OCI-LY1 (cell line): ENCODE data around the gene ACER3.

ENCODE experiments used
- H2AFZ ChIP-seq: fragments of 200-600 bp; sonication (generic), shearing (Covaris generic); 2 replicates; pipeline ENCODE4 v1.6.0; 2014; ENCODE audit warnings: antibody characterized with exemption, mild to moderate bottlenecking, low read length
- H3F3A ChIP-seq: fragments of 200-600 bp; sonication (generic), shearing (Covaris generic); 2 replicates; pipeline ENCODE4 v1.6.0; 2014; ENCODE audit warnings: mild to moderate bottlenecking, antibody characterized with exemption, low read length, moderate library complexity; ENCODE audit not compliant: insufficient read depth
- H3K27ac ChIP-seq: fragments of 200-600 bp; sonication (generic); 2 replicates; pipeline ENCODE4 v1.5.1; 2014; ENCODE audit warnings: low read length, mixed run types, mild to moderate bottlenecking, low read depth; ENCODE audit not compliant: poor library complexity, severe bottlenecking
- H3K27me3 ChIP-seq: fragments of 200-600 bp; sonication (generic); 2 replicates; pipeline ENCODE4 v1.6.0; 2014; ENCODE audit warnings: antibody characterized with exemption, mild to moderate bottlenecking, low read length, moderate library complexity; ENCODE audit not compliant: insufficient read depth
- H3K36me3 ChIP-seq: fragments of 200-600 bp; sonication (generic); 2 replicates; pipeline ENCODE4 v1.6.1; 2014; ENCODE audit warnings: mild to moderate bottlenecking, antibody characterized with exemption, low read length, moderate library complexity, mixed read lengths; ENCODE audit not compliant: insufficient read depth
- H3K4me1 ChIP-seq: fragments of 200-600 bp; sonication (generic); 2 replicates; pipeline ENCODE4 v1.5.1; 2014; ENCODE audit warnings: mild to moderate bottlenecking, low read length, moderate library complexity; ENCODE audit not compliant: insufficient read depth, severe bottlenecking
- H3K4me2 ChIP-seq: fragments of 200-600 bp; sonication (generic), shearing (Covaris generic); 2 replicates; pipeline ENCODE4 v1.6.1; 2014; ENCODE audit warnings: low read length
- H3K4me3 ChIP-seq: fragments of 200-600 bp; sonication (generic); 2 replicates; pipeline ENCODE4 v1.5.1; 2014; ENCODE audit warnings: low read length, low read depth, mild to moderate bottlenecking, mixed read lengths; ENCODE audit not compliant: poor library complexity, severe bottlenecking
- H3K79me2 ChIP-seq: fragments of 200-600 bp; shearing (Covaris generic); 2 replicates; pipeline ENCODE4 v1.6.1; 2016; ENCODE audit warnings: mixed run types, low read length, mixed read lengths; ENCODE audit not compliant: insufficient read depth
- H3K9ac ChIP-seq: fragments of 200-600 bp; sonication (generic), shearing (Covaris generic); 2 replicates; pipeline ENCODE4 v1.6.1; 2014; ENCODE audit warnings: mild to moderate bottlenecking, low read length, mixed read lengths
- H3K9me2 ChIP-seq: fragments of 200-600 bp; sonication (generic), shearing (Covaris generic); 2 replicates; pipeline ENCODE4 v1.6.1; 2014; ENCODE audit warnings: low read depth, mild to moderate bottlenecking, low read length, mixed read lengths
- H3K9me3 ChIP-seq: fragments of 200-600 bp; shearing (Covaris generic); 2 replicates; pipeline ENCODE4 v1.6.1; 2014; ENCODE audit warnings: low read length, mixed read lengths
- H4K20me1 ChIP-seq: fragments of 200-600 bp; sonication (generic), shearing (Covaris generic); 2 replicates; pipeline ENCODE4 v1.6.0; 2016; ENCODE audit warnings: mild to moderate bottlenecking, low read length; ENCODE audit not compliant: insufficient read depth
- CTCF ChIP-seq: fragments of 200-600 bp; sonication (generic), shearing (Covaris generic); IDR thresholded peaks from 2 replicates; pipeline ENCODE4 v1.5.1; 2017; ENCODE audit warnings: mild to moderate bottlenecking, antibody characterized with exemption, low read length, moderate library complexity, mixed read lengths
- EZH2 ChIP-seq: fragments of 200-600 bp; sonication (generic), shearing (Covaris generic); IDR thresholded peaks from 2 replicates; pipeline ENCODE4 v1.8.0; 2017; ENCODE audit warnings: borderline replicate concordance, mixed run types, mild to moderate bottlenecking, antibody characterized with exemption, low read length, moderate library complexity, mixed read lengths

ACER3 gene

GRCh38 chr11:76863196-76863777, 2.6 kb downstream of the ACER3 start:
- TF ChIP-seq CTCF: no peak
- no peak for TF ChIP-seq EZH2
- H3K9me3 ChIP-seq: no peaks in the 10 kb centered on the region
- H3K27ac ChIP-seq: no peak overlapping the region
- H3K4me1 ChIP-seq: peaks cover 18% of the 10 kb centered on the region
- no peaks in the 10 kb centered on the region for H3K79me2 ChIP-seq
- H3K4me2 ChIP-seq: no peak overlapping the region
- no peak overlapping the region for H3K9ac ChIP-seq
- H2AFZ ChIP-seq: no peak overlapping the region
- H3K36me3 ChIP-seq: no peaks in the 10 kb centered on the region
- no peaks in the 10 kb centered on the region for H3F3A ChIP-seq
- H3K4me3 ChIP-seq: no peak overlapping the region
- no peaks in the 10 kb centered on the region for H4K20me1 ChIP-seq
- no peaks in the 10 kb centered on the region for H3K9me2 ChIP-seq
- H3K27me3 ChIP-seq: no peaks in the 10 kb centered on the region

DNA sequence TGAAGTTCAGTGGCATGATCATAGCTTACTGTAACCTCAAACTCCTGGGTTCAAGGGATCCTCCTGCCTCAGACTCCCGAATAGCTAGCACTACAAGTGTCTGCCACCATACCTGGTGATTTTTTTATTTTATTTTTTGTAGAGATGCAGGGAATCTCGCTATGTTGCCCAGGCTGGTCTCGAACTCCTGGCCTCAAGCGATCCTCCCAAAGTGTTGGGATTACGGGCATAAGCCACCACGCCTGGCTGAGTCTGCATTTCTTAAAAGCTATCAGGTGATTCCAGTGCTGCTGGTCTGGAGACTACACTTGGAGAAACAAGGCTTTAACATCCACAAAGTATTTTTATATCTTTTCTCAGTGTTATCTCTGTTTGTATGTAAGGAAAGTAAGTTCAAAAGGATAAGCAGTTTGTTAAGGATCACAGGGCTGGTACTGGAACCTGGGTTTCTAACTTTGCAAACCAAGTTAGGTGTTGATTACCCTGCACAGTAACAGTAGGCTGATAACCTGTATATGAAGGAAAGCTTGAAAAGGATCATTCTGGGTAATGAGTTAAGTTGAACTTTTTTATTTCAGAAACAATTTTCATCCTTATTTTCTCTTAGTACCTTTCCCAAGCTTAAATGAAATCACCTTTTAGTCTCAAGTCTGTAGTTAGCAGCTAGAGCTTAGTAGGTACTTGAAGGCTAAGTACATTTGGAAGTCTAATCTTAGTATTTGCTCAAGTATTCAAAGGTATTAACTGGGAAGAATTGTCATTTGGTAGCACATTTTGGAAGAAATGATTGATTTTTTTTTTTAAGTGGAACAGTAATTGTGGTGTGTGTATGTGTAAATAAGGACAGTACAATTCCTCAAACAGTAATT, 12.5 kb downstream of the ACER3 start:
- H3K9me2 ChIP-seq: no peaks in the 10 kb centered on the region
- no peaks in the 10 kb centered on the region for H3K27me3 ChIP-seq
- no peaks in the 10 kb centered on the region for H3K36me3 ChIP-seq
- no peaks in the 10 kb centered on the region for H3K4me1 ChIP-seq
- no peaks in the 10 kb centered on the region for H3K79me2 ChIP-seq
- no peak overlapping the region for H2AFZ ChIP-seq
- no peak overlapping the region for H3K27ac ChIP-seq
- H3K9ac ChIP-seq: no peak overlapping the region
- H4K20me1 ChIP-seq: no peaks in the 10 kb centered on the region
- H3K4me2 ChIP-seq: no peak overlapping the region
- H3K4me3 ChIP-seq: no peak overlapping the region
- TF ChIP-seq CTCF: no peak
- TF ChIP-seq EZH2: no peak
- no peaks in the 10 kb centered on the region for H3K9me3 ChIP-seq
- no peaks in the 10 kb centered on the region for H3F3A ChIP-seq

DNA sequence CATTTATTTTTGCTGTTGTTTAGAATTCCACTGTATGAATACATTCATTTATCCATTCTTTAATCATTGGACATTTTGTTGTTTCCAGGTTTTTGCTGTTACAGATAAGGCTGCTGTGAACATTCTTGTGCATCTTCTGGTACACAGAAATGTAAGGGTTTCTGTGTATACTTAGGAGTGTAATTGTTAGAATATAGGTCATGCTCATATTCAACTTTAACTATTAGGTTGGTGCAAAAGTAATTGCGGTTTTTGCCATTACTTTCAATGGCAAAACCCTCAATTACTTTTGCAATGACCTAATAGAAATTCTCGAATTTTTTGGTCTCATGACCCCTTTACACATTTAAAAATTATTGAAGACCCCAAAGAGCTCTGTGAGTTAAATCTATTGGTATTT, 17.3 kb downstream of the ACER3 start:
- Histone ChIP-seq H3K9me3 (no peaks in the 10 kb centered on the region), H3K4me2 (no peak overlapping the region), H3K79me2 (no peaks in the 10 kb centered on the region), H3K9ac (no peak overlapping the region), H3K36me3 (no peaks in the 10 kb centered on the region), H4K20me1 (no peaks in the 10 kb centered on the region), H3F3A (no peaks in the 10 kb centered on the region), H3K27ac (no peak overlapping the region), H3K4me3 (no peak overlapping the region), H3K9me2 (no peaks in the 10 kb centered on the region), H2AFZ (no peak overlapping the region), H3K4me1 (no peaks in the 10 kb centered on the region), H3K27me3 (no peaks in the 10 kb centered on the region)
- TF ChIP-seq CTCF: no peak
- TF ChIP-seq EZH2: no peak
